ENCODE data around the gene TMEM154.

TMEM154 gene, protein sequence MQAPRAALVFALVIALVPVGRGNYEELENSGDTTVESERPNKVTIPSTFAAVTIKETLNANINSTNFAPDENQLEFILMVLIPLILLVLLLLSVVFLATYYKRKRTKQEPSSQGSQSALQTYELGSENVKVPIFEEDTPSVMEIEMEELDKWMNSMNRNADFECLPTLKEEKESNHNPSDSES

DNA sequence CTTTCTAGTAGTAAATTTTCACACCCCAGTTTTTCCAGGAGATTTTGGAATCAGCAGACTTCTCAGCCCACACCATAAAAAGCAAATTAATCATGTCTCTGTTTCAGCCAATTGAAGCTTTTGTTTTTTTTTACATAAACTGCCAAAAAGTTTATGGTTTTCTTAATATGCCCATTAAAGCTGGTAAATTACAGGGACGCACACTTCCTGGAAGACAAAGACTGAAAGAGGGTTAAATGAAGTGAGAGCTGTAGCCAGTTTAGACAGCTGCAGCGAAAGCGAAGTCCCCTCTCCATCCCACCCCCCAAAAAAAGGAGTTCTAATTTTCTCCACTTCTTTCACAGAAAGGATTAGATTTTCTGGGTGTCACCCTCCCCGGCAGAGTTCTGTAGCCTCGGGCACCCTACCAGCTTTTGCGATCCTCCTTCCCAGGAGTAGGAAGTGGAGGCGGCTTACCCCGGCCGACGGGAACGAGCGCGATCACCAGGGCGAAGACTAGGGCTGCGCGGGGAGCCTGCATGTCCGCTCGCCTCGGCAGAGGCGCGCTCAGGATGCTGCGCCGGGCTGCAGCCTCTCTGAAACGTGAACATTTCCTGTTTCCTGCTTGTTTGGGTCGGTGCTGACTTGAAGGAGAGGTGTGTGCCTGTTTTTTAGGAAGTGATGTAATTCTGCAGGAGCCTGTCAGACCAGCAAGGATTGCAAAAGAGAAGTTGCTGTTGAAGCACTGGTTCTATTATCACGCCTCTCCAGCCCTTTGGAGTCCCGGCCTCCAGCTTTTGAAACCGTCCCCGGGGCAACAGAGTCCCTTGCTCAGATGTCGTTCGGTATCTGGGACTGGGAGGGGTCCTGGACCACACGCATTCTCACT, at the start of gene TMEM154:
Gene TMEM154 (minus strand): TSS at position 584 of the 868 bp plus-strand sequence. CDS start 64 bp downstream, at position 520.
- peak; percentile 91 for DNase-seq (ENCODE audit: low read depth)

DNA sequence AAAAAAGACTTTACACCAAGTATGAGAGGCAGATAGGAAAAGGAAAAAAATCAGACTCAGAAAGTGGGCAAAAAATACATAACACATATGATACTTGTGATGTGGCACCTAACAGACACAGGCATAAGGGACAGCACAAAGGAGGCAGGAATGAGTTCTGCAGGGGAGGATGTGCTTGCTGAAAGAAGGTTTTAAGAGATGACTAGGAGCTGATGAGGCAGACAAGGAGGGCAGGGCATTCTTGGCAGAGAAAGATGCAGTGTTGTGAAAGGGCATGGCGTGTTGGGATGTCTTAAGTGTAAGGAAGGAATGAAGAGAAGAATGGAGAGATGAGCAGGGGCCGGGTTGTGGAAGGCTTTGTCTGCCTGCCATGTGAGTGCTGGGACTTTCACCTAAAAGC, 49.7 kb upstream of the TMEM154 start:
- DNase-seq (ENCODE audit: low read depth), result peak; percentile 67

DNA sequence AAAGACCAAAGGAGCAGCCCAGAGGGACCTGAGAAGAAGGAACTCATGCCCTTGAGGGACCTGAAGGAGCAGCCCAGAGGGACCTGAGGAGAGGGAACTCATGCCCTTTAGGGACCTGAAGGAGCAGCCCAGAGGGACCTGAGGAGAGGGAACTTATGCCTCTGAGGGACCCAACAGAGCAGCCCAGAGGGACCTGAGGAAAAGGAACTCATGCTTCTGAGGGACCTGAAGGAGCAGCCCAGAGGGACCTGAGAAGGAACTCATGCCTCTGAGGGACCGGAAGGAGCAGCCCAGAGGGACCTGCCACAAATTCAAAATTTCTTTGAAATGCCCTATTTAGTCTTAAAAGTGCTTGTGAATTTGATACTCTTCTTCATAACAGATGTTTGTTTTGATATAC, 48.5 kb upstream of the TMEM154 start:
- no peak for DNase-seq (ENCODE audit: low read depth)

DNA sequence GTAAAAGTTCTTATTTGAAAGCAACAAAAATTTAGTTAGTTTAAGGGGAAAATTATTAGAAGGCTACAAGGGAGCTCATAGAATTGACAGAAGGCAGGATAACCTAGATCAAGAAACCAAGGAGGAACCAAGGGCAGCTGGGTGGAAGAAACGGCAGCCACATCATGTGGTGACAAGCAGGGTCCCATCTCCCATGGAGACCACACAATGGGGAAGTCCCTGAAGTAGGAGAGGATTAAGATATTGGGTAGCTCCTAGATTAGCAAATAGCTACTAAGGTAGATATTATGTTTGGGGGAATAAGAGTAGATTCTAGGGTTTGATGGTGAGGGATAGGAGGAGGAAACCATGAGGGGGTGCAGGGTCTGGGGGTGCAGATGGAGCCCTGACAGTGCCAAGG, 48.0 kb upstream of the TMEM154 start:
- no peak for DNase-seq (ENCODE audit: low read depth)

DNA sequence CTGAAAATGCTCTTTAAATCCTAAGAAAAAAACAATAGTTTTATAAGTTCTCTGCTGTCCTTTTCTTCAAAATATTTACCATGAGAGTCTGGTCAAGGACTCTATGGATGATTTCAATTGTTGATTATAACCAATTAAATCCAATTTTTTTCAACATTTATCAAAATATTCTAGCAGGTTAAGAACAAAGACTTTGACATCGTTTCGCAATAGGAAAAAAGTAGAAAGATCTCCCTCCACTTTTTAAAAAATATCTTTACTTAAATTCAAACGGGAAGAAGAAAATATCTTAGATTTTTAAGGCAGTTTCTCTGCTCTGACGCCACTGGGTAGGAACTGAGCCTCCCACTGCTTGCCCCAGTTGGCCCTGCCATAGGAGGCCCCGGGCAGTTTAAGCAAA, 44.7 kb upstream of the TMEM154 start:
- DNase-seq (ENCODE audit: low read depth), result no peak

DNA sequence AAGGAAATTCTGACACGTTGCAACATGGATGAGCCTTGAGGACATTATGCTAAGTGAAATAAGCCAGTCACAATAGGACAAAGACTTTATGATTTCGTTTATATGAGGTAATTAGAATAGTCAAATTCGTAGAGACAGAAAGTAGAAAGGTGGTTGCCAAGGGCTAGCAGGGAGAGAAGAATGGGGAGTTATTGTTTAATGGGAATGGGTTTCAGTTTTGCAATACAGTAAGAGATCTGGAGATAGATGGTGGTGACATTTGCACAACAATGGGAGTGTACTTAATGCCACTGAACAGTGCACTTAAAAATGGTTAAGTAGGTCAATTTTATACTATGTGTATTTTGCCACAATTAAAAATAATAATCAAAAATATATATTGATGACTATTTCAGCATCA, 43.4 kb upstream of the TMEM154 start:
- no peak for DNase-seq (ENCODE audit: low read depth)

DNA sequence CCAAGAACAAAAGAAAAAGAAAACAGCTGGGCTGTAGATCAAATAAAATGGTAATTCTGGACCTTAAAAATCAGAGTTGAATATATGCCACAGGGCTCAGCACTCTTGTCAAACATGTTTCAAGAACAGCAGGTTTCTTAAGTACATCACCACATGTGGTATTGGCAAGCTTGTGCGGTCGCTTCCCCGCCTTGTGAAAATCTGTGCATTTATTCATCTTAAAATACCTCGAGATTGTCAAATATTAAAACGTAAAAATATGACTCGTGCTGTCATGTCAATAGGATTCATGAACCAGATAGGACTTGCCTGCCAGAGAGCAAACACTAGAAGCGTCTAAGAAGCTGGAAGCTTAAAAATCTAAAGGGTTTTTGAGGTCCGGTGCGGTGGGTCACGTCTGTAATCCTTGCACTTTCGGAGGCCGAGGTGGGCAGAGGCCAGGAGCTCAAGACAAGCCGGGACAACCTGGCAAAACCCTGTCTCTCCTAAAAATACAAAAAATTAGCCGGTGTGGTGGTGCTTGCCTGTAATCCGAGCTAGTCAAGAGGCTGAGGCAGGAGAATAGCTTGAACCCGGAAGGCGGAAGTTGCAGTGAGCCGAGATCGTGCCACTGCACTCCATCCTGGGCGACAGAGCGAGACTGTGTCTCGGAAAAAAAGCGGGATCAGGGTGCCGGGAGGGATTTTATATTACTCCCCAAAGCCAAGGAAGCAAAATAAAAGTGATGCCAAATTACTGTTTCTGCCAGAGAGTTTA, 40.2 kb upstream of the TMEM154 start:
- no peak for DNase-seq (ENCODE audit: low read depth)

DNA sequence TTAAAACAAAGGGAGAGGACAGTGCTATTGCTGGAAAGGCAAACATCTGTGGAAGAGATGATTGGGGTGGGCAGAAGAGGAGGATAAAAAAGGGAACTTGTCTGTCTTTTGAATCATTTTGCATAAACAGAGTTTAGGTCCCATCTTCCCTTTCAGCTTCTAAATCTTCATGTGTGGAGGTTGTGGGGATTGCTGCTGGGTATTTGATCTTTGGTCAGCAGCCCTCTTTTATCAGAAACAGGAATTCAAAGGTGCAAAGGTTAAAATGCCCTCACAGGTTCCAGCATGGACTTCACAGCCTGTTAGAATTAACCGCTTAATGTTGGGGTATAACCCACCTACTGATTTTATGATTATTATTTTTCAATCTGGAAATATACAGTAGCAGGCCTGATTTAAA, 39.5 kb upstream of the TMEM154 start:
- no peak for DNase-seq (ENCODE audit: low read depth)

DNA sequence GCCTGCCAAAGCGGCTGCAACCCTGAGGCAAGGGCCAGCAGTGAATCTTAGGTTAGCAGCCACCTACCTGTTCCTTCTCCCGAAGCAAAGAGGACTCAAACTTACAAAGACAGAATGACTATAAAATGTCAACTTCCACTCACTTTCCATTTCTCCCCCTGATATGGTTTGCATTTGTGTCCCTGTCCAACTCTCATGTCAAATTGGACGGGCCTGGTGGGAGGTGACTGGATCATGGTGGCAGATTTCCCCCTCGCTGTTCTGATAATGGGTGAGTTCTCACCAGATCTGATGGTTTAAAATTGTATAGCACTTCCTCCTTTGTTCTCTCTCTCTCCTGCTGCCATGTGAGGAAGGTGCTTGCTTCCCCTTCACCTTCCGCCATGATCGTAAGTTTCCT, 35.3 kb upstream of the TMEM154 start:
- no peak for DNase-seq (ENCODE audit: low read depth)

DNA sequence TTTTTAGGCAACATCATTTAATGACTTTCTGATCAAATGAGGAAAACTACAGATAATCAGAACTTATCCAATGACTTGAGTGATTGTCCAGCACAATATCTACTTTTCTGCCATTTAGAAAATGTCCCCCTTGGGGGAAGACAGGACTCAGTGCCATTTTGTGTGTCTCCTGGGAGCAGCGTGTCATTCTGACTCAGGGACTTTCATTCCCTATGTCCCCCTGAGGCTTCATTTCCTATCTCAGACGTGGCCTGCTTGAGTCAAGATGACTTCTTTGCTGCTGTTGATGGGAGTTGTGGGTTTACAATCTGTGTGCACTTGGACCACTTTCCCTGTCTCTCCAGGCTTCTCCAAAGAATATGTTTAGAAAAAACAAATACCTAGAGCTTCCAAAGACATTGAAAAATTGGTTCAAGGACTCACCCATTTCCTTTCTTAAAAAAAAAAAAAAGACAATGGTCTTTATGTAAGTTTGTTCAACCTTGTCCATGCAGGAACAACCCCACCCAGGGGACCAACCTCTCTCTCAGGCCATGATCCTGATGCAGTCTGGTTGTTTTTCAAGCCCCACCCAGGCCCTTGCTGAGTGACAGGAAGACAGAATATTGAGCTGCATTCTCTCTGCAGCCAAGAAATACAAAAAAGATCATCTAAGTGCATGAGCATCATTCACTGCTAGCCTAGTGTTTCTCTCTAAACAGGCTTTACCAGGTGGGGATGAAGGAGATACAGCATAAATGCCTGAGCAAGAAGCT, 34.3 kb upstream of the TMEM154 start:
- no peak for DNase-seq (ENCODE audit: low read depth)

DNA sequence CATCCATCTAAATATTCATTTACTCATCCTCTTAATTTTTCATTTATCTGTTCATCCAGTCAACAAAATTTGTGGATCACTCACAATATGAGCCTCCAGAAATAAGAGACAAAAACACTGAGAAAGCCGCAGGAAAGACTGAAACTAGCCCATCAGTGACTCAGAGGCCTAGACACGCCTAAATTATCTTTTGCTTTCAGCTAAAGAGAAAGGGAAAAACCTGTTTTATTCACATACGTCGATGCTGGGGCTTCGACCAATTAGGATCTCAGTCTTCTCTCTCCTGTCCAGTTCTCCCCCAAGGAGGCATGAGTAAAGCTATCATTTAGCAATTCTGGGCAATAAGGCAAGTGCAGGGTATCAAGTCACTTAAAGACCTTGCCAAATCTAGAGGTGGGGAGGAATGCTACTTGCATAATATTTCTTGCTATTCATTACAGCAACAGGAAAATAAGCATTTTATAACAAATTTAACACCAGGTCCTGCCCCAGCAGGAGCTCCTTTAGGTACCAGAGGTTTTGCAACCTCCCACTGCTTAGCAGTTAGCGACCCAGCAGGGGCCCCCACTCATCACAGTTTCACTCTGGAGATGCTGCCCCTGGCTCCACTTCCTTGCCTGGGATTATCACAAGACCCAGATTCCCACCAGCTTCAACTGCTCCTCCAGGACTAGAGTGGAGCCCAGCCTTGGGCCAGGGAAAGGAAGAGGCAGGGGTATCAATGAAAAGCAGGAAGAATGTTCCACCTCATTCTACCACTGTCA, 30.1 kb upstream of the TMEM154 start:
- peak; percentile 4 for DNase-seq (ENCODE audit: low read depth)

DNA sequence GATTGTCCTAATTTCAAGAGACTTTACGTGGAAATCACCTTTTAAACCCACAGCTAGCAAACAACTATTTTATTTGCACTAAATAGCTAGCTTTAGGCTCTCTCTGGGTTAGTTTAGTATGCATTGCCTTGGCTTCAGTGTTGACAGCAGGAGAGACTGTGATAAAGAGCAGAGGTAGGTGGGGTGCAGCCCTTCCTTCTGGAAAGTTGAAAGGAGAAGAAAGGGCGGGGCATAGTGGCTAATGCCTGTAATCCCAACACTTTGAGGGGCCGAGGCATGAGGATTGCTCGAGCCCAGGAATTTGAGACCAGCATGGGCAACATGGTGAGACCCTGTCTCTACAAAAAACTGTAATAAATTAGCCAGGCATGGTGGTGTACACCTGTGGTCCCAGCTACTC, 29.0 kb upstream of the TMEM154 start:
- no peak for DNase-seq (ENCODE audit: low read depth)

DNA sequence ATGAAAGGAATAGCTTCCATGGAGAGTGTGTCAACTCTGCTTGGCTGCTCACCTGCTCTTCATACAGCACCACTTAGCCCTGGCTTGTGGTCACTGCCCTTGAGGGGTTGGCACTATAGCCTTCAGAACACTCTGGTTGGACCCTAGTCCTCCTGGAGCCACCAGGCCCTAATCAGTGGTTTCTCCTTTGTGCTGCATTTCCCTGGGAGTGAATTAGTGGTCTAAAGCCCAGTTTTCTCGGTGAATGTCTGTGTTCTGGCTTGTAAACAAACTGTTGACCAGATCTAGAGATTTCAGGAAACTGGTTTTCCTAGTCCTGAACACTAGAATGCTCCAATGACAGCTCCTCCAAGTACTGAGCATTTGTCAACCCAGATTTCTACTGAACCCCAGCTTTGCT, 28.6 kb upstream of the TMEM154 start:
- no peak for DNase-seq (ENCODE audit: low read depth)

DNA sequence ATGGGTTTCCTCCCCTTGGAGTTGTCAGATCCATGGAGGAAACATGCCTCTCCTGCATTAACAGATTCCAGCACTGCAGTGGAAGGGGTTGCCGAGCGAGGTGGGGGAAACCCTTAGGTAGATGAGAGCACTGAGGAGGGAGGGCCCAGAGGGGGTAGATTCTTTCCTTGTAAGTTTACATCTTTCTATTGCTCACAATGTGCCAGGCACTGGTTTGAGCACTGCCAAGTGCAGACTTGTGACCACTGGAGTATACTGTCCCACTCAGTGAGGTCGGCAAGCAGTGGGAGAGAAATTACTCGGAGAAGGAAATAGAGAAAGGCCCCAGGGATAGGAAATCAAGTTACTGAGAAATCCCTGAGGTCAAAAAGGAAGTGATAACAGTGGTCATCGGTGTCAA, 27.8 kb upstream of the TMEM154 start:
- DNase-seq (ENCODE audit: low read depth), result no peak

DNA sequence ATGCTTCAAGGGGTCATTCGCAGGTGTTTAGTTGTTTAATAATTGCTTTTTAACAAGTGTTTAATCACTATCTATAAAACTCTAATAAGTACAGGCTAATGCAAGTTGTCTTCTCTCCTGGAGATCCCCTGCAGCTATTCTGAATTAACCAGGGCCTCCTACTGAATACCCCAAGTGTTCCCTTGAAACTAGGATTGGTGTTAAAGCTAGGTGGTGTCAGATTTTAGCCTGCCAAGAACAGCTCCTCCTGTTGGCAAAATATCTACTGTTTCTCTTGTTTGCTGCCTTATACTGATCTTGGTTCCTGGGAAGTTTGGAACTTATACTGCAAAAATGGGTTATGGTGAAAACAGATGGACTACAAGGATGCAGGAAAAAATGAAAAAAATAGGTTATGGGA, 26.1 kb upstream of the TMEM154 start:
- DNase-seq (ENCODE audit: low read depth), result no peak

DNA sequence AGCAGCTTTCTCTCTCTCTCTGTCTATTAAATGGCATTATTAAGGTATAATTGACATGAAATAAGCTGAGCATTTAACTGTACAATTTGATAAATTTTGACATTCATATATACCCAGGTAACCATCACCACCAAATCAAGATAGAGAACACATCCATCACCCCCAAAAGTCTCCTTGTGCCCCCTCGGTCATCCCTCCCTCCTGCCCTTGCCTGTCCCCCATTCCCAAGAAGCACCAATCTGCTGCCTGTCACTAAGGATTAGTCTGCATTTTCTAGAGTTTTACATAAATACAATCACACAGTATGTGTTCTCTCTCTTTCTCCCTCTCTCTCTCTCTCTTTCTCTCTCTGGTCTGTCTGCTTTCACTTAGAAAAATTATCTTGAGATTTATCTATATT, 25.0 kb upstream of the TMEM154 start:
- no peak for DNase-seq (ENCODE audit: low read depth)

DNA sequence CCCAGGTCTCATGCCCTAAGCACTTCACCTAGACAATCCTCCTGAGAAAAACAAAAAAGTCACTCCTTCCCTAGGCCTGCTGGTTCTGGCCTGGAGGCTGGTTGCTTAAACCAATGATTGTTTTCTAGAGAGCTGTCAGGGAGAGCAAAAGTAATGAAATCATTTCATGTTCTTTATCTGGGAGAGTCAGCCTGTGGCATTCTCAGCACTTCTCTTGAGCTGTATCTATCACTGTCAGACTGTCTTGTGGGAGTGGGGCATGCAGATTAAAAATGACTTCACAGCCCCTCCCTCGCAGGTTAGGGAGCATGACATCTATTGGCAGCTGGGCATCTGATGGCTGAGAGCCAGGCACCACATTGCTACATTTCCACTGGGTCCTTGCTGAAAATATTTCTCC, 20.4 kb upstream of the TMEM154 start:
- no peak for DNase-seq (ENCODE audit: low read depth)

DNA sequence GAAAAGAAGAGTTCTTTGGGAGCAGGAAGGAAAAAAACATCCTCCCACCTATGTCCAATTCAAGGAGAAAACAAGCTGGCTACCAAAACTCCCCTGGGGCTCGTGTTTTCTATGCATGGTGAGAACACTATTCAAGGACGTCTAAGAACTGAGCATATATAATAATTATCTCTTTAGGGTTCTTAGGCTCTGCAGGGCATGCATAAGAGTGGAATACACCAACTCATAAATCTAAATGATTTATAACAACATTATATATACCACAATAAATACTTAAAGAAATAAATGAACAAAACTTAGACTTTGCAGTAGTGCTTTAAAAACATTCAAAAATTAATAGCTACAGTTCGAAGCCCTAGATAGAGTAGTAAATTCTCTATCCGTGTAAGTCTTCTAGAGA, 19.5 kb upstream of the TMEM154 start:
- DNase-seq (ENCODE audit: low read depth), result no peak

DNA sequence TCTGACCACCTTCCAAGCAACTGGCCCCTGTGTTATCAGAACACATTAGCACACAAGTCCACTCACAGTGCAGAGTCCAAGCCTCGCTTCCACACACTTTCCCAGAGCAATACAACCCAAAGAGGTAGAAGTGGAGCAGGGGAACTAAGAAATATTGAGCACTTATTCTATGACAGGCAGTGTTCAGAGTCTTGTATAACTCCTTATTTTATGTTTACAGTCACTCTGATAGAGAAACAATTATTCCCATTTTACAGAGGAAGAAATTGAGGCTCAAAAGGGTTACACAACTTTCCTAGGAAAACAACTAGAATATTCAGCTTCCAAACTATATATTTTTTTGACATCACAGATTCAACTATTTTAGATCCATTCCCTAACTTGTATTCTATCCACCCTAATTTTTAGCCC, 18.3 kb upstream of the TMEM154 start:
- DNase-seq (ENCODE audit: low read depth), result no peak

DNA sequence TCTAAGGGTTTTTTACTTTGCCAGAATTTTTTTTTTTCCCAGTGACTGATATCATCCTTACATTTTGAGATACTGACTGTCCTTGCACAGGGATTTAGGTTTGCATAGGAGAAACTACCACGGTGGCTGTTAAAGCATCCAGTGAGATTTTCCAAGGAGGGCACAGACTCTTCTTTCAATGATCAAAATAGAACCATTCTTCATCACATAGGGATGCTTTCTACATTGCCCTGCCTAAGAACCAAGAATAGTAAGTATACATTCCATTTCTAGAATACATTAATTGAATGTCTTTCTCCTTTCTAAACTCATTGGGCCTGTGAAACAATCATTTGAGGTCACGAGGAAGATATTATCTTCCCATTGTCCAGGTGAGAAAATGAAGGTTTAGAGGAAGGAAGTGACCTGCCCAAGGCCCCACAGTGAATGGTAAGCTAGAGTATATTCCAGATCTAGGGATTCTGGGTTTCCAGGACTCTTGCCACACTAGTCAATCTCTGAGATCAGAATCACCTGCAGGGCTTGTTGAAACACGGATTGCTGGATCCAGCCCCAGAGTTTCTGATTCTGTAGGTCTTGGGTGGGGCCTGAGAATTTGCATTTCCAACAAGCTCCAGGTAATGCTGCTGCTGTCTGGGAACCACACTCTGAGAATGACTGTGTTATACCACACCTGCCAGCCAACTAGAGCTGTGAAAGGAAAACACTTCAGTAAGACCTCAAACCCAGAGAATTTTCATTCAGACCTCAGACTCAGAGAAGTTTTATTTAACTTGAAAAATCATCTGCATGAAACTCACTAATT, 17.7 kb upstream of the TMEM154 start:
- DNase-seq (ENCODE audit: low read depth), result no peak

All from iris pigment epithelial cell (primary cell).